HCT116 (cell line): ENCODE data around the gene AZIN2. TPM values are rescaled to one million over a fixed set of nuclear protein-coding genes. Genes with fewer than 3 reads are reported as not detected.
A peak's percentile ranks its signal among the peaks of the same experiment; 100 is the strongest.

Experiments used
- ATAC-seq: fragments of 200-7000 bp; cut with Tn5 transposase; 2 replicates; pipeline ENCODE4 v1.9.1; 2020; ENCODE audit warnings: mild to moderate bottlenecking, moderate library complexity
- BruUV-seq: library from RNA; stranded (reverse); fragments of 400-500 nt; replicated peaks from 2 replicates; lab custom pipeline; 2021; lab: Mats Ljungman, UMichigan
- CTCF ChIA-PET: fragments of 300-600 bp; sonication (Branson Sonifier 250); formaldehyde crosslinking; loops from one replicate; lab custom pipeline; 2021; ENCODE audit warnings: antibody characterized with exemption; lab: Charles Lee
- POLR2A ChIA-PET: fragments of 300-600, 350-600 bp; sonication (Branson Sonifier 250); formaldehyde crosslinking; loops from one replicate; lab custom pipeline; 2021; ENCODE audit warnings: antibody characterized with exemption; lab: Charles Lee
- RAD21 ChIA-PET, 2 experiments: fragments of 300-600 bp; sonication (Branson Sonifier 250); formaldehyde crosslinking; loops; one replicate each; lab custom pipeline; 2023; ENCODE audit warnings: low total read pairs in 2 of 2; ENCODE audit not compliant: uncharacterized antibody in 2 of 2, unreplicated experiment in 2 of 2, low non-redundant PET in 1 of 2; lab: Charles Lee
- DNase-seq: peaks from one replicate; pipeline ENCODE4 v3.0.0-alpha.2; 2010; ENCODE audit warnings: low read depth, low spot score
- H2AFZ ChIP-seq: fragments of 200-600 bp; shearing (Covaris generic), sonication (generic); 2 replicates; pipeline ENCODE4 v1.6.1; 2017; ENCODE audit warnings: low read depth, mixed run types, mixed read lengths, antibody characterized with exemption, low read length; ENCODE audit not compliant: poor library complexity, severe bottlenecking
- H3K27ac ChIP-seq: 2 replicates; pipeline ENCODE4 v1.5.1; 2012; ENCODE audit warnings: low read depth, low read length
- H3K27me3 ChIP-seq: fragments of 200-600 bp; sonication (generic); 2 replicates; pipeline ENCODE4 v1.6.1; 2016; ENCODE audit warnings: mixed run types, low read length, mixed read lengths; ENCODE audit not compliant: insufficient read depth
- H3K36me3 ChIP-seq, 2 experiments: fragments of 200-500 bp in 1 of 2; fragments of 200-600 bp in 1 of 2; sonication (Bioruptor generic) in 1 of 2; sonication (generic) in 1 of 2; 2 replicates each; pipeline versions ENCODE4 v1.5.1 to v1.6.1; 2014 to 2016; ENCODE audit warnings: low read length in 2 of 2, inconsistent platforms in 1 of 2, mixed read lengths in 1 of 2, mixed run types in 1 of 2; ENCODE audit not compliant: insufficient read depth in 2 of 2, control insufficient read depth in 1 of 2
- H3K4me1 ChIP-seq, 2 experiments: fragments of 200-600 bp in 1 of 2; sonication (generic) in 1 of 2; 2 replicates each; pipeline versions ENCODE4 v1.5.1 to v1.6.1; 2012 to 2017; ENCODE audit warnings: low read length in 2 of 2, inconsistent platforms in 1 of 2, mild to moderate bottlenecking in 1 of 2, mixed read lengths in 1 of 2, mixed run types in 1 of 2, moderate library complexity in 1 of 2; ENCODE audit not compliant: insufficient read depth in 2 of 2, control insufficient read depth in 1 of 2
- H3K4me2 ChIP-seq: fragments of 200-600 bp; sonication (generic); 2 replicates; pipeline ENCODE4 v1.6.1; 2017; ENCODE audit warnings: mixed run types, low read length, mixed read lengths
- H3K4me3 ChIP-seq, 2 experiments: fragments of 200-600 bp in 1 of 2; sonication (generic) in 1 of 2; replicated peaks in 1 of 2; 2 replicates each; pipeline ENCODE4 v1.5.1; 2011 to 2016; ENCODE audit warnings: low read length in 2 of 2, control low read depth in 1 of 2, low read depth in 1 of 2, mild to moderate bottlenecking in 1 of 2, mixed read lengths in 1 of 2, mixed run types in 1 of 2
- H3K79me2 ChIP-seq: fragments of 200-600 bp; sonication (generic); 2 replicates; pipeline ENCODE4 v1.6.1; 2017; ENCODE audit warnings: mild to moderate bottlenecking, mixed run types, low read length, moderate library complexity, mixed read lengths; ENCODE audit not compliant: insufficient read depth
- H3K9ac ChIP-seq: fragments of 200-600 bp; sonication (generic); 2 replicates; pipeline ENCODE4 v1.6.1; 2016; ENCODE audit warnings: low read length, mixed read lengths
- H3K9me2 ChIP-seq: fragments of 200-600 bp; sonication (generic), shearing (Covaris generic); 2 replicates; pipeline ENCODE4 v1.6.1; 2017; ENCODE audit warnings: mixed run types, mild to moderate bottlenecking, moderate library complexity; ENCODE audit not compliant: insufficient read depth
- H3K9me3 ChIP-seq, 2 experiments: fragments of 200-500 bp in 1 of 2; fragments of 200-600 bp in 1 of 2; sonication (Bioruptor generic) in 1 of 2; sonication (generic) in 1 of 2; 2 replicates each; pipeline ENCODE4 v1.6.1; 2014 to 2017; ENCODE audit warnings: low read length in 2 of 2, mixed read lengths in 2 of 2, inconsistent platforms in 1 of 2, low read depth in 1 of 2, mild to moderate bottlenecking in 1 of 2, mixed run types in 1 of 2, moderate library complexity in 1 of 2; ENCODE audit not compliant: control insufficient read depth in 1 of 2, insufficient read depth in 1 of 2
- H4K20me1 ChIP-seq: fragments of 200-600 bp; sonication (generic), shearing (Covaris generic); 2 replicates; pipeline ENCODE4 v1.6.1; 2017; ENCODE audit warnings: mixed run types, mild to moderate bottlenecking, moderate library complexity; ENCODE audit not compliant: insufficient read depth
- CEBPB ChIP-seq: IDR thresholded peaks from 2 replicates; pipeline ENCODE4 v1.6.1; 2012; ENCODE audit warnings: low read depth
- RAD21 ChIP-seq: IDR thresholded peaks from 2 replicates; pipeline ENCODE4 v1.6.1; 2012; ENCODE audit warnings: low read depth, mild to moderate bottlenecking
- YY1 ChIP-seq: IDR thresholded peaks from 2 replicates; pipeline ENCODE4 v1.6.1; 2011; ENCODE audit warnings: low read length, low read depth, moderate library complexity, mild to moderate bottlenecking; ENCODE audit not compliant: insufficient replicate concordance; ENCODE audit errors: extremely low read depth
- ZFX ChIP-seq: fragments of 450-650 bp; IDR thresholded peaks from 2 replicates; pipeline ENCODE4 v1.6.1; 2017
- intact Hi-C: fragments of 100-400 bp; cut with micrococcal nuclease; formaldehyde crosslinking; loops from 2 replicates; pipeline ENCODE4 v1.10.0; 2022
- total RNA-seq: library from RNA; stranded (reverse); gene quantifications from one replicate; pipeline ENCODE4 v1.2.1, GENCODE V29; 2021; ENCODE audit not compliant: unreplicated experiment
- TF ChIP-seq, protein P1 (sequence below), 3 experiments: fragments of 200-600 bp in 1 of 3; sonication (generic) in 1 of 3; IDR thresholded peaks in 2 of 3; conservative IDR thresholded peaks in 1 of 3; 2 replicates each; pipeline ENCODE4 v1.5.1; 2012 to 2017; ENCODE audit warnings: low read depth in 2 of 3, low read length in 2 of 3, antibody characterized with exemption in 1 of 3, borderline replicate concordance in 1 of 3, control low read depth in 1 of 3, mild to moderate bottlenecking in 1 of 3, mixed read lengths in 1 of 3, mixed run types in 1 of 3, moderate library complexity in 1 of 3; ENCODE audit not compliant: insufficient read depth in 1 of 3

AZIN2 gene
- total RNA-seq, 1 experiment from 2014 or later = 7.8 TPM

DNA sequence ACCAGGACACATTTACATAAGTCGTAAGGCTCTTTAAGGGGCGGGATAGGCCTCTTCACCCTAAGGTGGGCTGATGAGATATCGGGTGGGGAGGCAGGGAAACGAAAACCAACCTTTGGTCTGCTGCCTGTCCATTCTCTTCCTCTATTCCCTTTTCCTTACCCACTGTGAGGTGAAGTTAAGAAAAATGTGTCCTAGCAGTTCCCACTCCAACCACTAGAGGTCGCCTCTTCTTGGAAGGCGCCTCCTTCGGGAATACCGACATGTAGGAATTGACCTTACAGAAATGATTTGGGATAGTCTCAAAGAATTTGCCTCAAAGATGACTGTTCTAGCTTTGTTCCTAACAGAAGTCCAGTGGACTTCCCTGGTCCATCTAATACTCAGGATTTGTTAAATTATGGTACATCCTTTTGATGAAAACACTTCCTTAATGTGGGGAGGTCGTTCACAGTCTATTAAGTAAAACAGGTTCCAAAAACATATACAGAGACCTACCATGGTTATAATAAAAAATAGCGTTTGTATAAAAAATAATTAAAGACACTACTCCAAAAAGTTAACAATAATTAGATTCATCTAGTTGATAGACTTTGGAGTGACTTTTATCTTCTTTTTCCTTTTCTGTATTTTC, 14.1 kb downstream of the AZIN2 start:
- ChIA-PET CTCF (interaction anchor here (0.8 to 2.3 kb wide), 3 partner anchors 9 to 517 kb away, joined by 3 to 9 read pairs (median 5); no protein-coding TSS in a partner anchor), POLR2A (no interaction called here), RAD21 (no interaction called here)
- no TSS peak for BruUV-seq
- Histone ChIP-seq H3K79me2 (no peaks in the 10 kb centered on the region), H3K9ac (no peak overlapping the region), H3K36me3 (no peaks in the 10 kb centered on the region), H4K20me1 (no peaks in the 10 kb centered on the region), H3K9me3 (no peaks in the 10 kb centered on the region), H3K27me3 (no peaks in the 10 kb centered on the region), H2AFZ (peak overlapping the region; percentile 28), H3K4me3 (no peak overlapping the region), H3K4me1 (peaks cover 17 to 38% of the 10 kb centered on the region in 2 experiments), H3K9me2 (no peaks in the 10 kb centered on the region), H3K4me2 (peak overlapping the region; percentile 24; the same call in 1 of the 2 replicates), H3K27ac (no peak overlapping the region)
- no peak for ATAC-seq
- no peak for TF ChIP-seq ZFX
- no peak for TF ChIP-seq CEBPB
- TF ChIP-seq YY1 = peak; percentile 38
- TF ChIP-seq RAD21 = peak; percentile 74
- TF ChIP-seq, protein P1, sequence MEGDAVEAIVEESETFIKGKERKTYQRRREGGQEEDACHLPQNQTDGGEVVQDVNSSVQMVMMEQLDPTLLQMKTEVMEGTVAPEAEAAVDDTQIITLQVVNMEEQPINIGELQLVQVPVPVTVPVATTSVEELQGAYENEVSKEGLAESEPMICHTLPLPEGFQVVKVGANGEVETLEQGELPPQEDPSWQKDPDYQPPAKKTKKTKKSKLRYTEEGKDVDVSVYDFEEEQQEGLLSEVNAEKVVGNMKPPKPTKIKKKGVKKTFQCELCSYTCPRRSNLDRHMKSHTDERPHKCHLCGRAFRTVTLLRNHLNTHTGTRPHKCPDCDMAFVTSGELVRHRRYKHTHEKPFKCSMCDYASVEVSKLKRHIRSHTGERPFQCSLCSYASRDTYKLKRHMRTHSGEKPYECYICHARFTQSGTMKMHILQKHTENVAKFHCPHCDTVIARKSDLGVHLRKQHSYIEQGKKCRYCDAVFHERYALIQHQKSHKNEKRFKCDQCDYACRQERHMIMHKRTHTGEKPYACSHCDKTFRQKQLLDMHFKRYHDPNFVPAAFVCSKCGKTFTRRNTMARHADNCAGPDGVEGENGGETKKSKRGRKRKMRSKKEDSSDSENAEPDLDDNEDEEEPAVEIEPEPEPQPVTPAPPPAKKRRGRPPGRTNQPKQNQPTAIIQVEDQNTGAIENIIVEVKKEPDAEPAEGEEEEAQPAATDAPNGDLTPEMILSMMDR (IDR thresholded peaks at IDR 0.05 in 2 of 3, conservative IDR thresholded peaks at IDR 0.05 in 1 of 3; ENCODE audit: borderline replicate concordance in 1 of 3, insufficient read depth in 1 of 3, low read depth in 2 of 3, low read length in 2 of 3) = peak; percentile 92 to 99 (median 97)
- DNase-seq = peak; percentile 60
- intact Hi-C loops = loop anchor here (5.0 to 10.0 kb wide), 4 partner anchors 260 to 517 kb away; partner anchors contain the start of gene ZSCAN20
